Neural progenitor cell (in vitro differentiated cells): ENCODE results near the gene CD80. TPM values are rescaled to one million over a fixed set of nuclear protein-coding genes. Genes with fewer than 3 reads are reported as not detected.

Experiments
- DNase-seq: peaks from one replicate; pipeline ENCODE4 v3.0.0-alpha.2; 2016; ENCODE audit warnings: low spot score
- H2AFZ ChIP-seq: fragments of 200-600 bp; sonication (generic); replicated peaks from 2 replicates; pipeline ENCODE4 v1.6.1; 2016; ENCODE audit warnings: antibody characterized with exemption
- H3F3A ChIP-seq: fragments of 200-600 bp; sonication (generic); 2 replicates; pipeline ENCODE4 v1.6.1; 2016; ENCODE audit warnings: antibody characterized with exemption, low read depth
- H3K27ac ChIP-seq: fragments of 200-600 bp; sonication (generic); 2 replicates; pipeline ENCODE4 v1.5.1; 2016; ENCODE audit warnings: mild to moderate bottlenecking
- H3K27me3 ChIP-seq: fragments of 200-600 bp; sonication (generic); 2 replicates; pipeline ENCODE4 v1.6.1; 2016; ENCODE audit warnings: mild to moderate bottlenecking, moderate library complexity
- H3K36me3 ChIP-seq: fragments of 200-600 bp; sonication (generic); 2 replicates; pipeline ENCODE4 v1.5.1; 2016
- H3K4me1 ChIP-seq: fragments of 200-600 bp; sonication (generic); 2 replicates; pipeline ENCODE4 v1.6.1; 2016; ENCODE audit warnings: mixed run types
- H3K4me2 ChIP-seq: fragments of 200-600 bp; sonication (generic); 2 replicates; pipeline ENCODE4 v1.6.1; 2016
- H3K4me3 ChIP-seq: fragments of 200-600 bp; sonication (generic); 2 replicates; pipeline ENCODE4 v1.5.1; 2016
- H3K79me2 ChIP-seq: fragments of 200-600 bp; sonication (generic); 2 replicates; pipeline ENCODE4 v1.6.1; 2016; ENCODE audit warnings: low read depth
- H3K9ac ChIP-seq: fragments of 200-600 bp; sonication (generic); 2 replicates; pipeline ENCODE4 v1.6.1; 2016
- H3K9me3 ChIP-seq: fragments of 200-600 bp; sonication (generic); 2 replicates; pipeline ENCODE4 v1.5.1; 2016; ENCODE audit warnings: low read depth
- H4K20me1 ChIP-seq: fragments of 200-600 bp; sonication (generic); 2 replicates; pipeline ENCODE4 v1.6.1; 2016; ENCODE audit warnings: low read depth
- H3K27ac Mint-ChIP-seq: 3 replicates; pipeline ENCODE4 v1.8.0; 2021; ENCODE audit warnings: mixed read lengths
- H3K27me3 Mint-ChIP-seq: 2 replicates; pipeline ENCODE4 v1.8.0; 2022; ENCODE audit warnings: low read depth, mild to moderate bottlenecking, inconsistent platforms, moderate library complexity, mixed read lengths; ENCODE audit not compliant: insufficient read depth
- H3K36me3 Mint-ChIP-seq: 3 replicates; pipeline ENCODE4 v1.8.0; 2021; ENCODE audit warnings: mixed read lengths
- H3K4me1 Mint-ChIP-seq: 3 replicates; pipeline ENCODE4 v1.8.0; 2021; ENCODE audit warnings: mixed read lengths
- H3K4me3 Mint-ChIP-seq: 3 replicates; pipeline ENCODE4 v1.8.0; 2021; ENCODE audit warnings: mild to moderate bottlenecking, moderate library complexity, mixed read lengths
- H3K9me3 Mint-ChIP-seq: 3 replicates; pipeline ENCODE4 v1.8.0; 2020; ENCODE audit warnings: mixed read lengths
- CTCF ChIP-seq: fragments of 200-600 bp; sonication (generic); IDR thresholded peaks from 2 replicates; pipeline ENCODE4 v1.5.1; 2017; ENCODE audit warnings: antibody characterized with exemption, mild to moderate bottlenecking
- EZH2 ChIP-seq: fragments of 200-600 bp; sonication (generic); IDR thresholded peaks from 2 replicates; pipeline ENCODE4 v1.6.1; 2017; ENCODE audit warnings: antibody characterized with exemption, mild to moderate bottlenecking, moderate library complexity
- EZH2phosphoT487 ChIP-seq: fragments of 200-600 bp; sonication (generic); IDR thresholded peaks from 2 replicates; pipeline ENCODE4 v1.6.1; 2017; ENCODE audit warnings: antibody characterized with exemption
- total RNA-seq: library from RNA; depleted of rRNA; stranded (reverse); fragments of >200 nt; gene quantifications from 2 replicates; pipeline ENCODE4 v1.2.3, GENCODE V29; 2015; ENCODE audit warnings: low replicate concordance

Gene CD80
- total RNA-seq, 1 donor from 2014 or later = 0.30 TPM

DNA sequence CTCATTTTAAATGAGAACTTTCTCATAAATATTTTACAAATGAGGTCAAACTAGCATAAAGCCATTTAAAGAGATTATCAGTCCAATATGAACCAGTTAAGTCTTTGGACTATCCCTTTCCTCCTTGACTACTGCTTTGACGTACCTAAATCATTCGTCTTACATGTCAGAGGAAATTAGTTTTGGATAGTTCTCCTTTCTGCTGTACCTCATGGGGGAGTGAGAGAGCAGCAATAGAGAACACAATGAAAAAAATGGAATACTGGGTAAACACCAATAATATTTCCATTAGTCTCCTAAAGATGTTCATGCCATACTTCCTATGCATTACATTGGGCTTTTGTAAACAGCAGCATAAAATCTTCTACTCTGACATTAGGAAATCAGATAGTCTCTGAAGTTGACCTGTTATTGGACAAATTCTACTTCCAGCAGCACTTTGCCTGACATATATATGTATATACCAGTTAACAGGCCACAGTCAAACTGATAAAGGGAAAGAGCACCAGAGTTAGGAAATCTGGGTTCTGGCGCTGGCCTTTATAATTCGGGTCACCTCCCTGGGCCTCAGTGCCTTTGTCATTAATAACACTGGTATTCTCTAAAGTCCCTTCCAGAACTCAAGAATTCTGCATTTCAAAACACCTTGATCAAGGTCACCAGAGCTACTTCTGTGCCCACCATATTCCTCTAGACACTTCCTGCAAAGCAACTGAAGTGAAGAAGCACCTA, 34.3 kb downstream of the CD80 start:
- H3K4me3 Mint-ChIP-seq = no peak overlapping the region
- Histone ChIP-seq H3K4me2 (no peak overlapping the region), H3K27ac (no peak overlapping the region), H3K79me2 (no peaks in the 10 kb centered on the region), H3K36me3 (peaks cover 10% of the 10 kb centered on the region), H3K4me3 (no peak overlapping the region), H2AFZ (no peak overlapping the region), H3F3A (peaks cover 6% of the 10 kb centered on the region), H3K9me3 (no peaks in the 10 kb centered on the region), H3K9ac (no peak overlapping the region), H3K4me1 (no peaks in the 10 kb centered on the region), H3K27me3 (no peaks in the 10 kb centered on the region), H4K20me1 (no peaks in the 10 kb centered on the region)
- no peaks in the 10 kb centered on the region for H3K4me1 Mint-ChIP-seq
- no peaks in the 10 kb centered on the region for H3K27me3 Mint-ChIP-seq
- H3K36me3 Mint-ChIP-seq = peaks cover 29% of the 10 kb centered on the region
- no peak for DNase-seq
- TF ChIP-seq CTCF (peak; percentile 32), EZH2phosphoT487 (no peak), EZH2 (no peak)
- peaks cover under 1% of the 10 kb centered on the region for H3K9me3 Mint-ChIP-seq
- H3K27ac Mint-ChIP-seq = no peak overlapping the region

GRCh38 chr3:119518026-119518425, 41.4 kb downstream of the CD80 start:
- TF ChIP-seq EZH2phosphoT487 (no peak), CTCF (no peak), EZH2 (no peak)
- Histone ChIP-seq H3K9me3 (no peaks in the 10 kb centered on the region), H3K4me3 (no peak overlapping the region), H3F3A (no peaks in the 10 kb centered on the region), H2AFZ (no peak overlapping the region), H3K79me2 (no peaks in the 10 kb centered on the region), H3K27me3 (no peaks in the 10 kb centered on the region), H4K20me1 (no peaks in the 10 kb centered on the region), H3K27ac (no peak overlapping the region), H3K4me2 (no peak overlapping the region), H3K4me1 (no peaks in the 10 kb centered on the region), H3K36me3 (peaks cover 62% of the 10 kb centered on the region), H3K9ac (no peak overlapping the region)
- no peak for DNase-seq
- no peaks in the 10 kb centered on the region for H3K27me3 Mint-ChIP-seq
- H3K36me3 Mint-ChIP-seq = peaks cover 57% of the 10 kb centered on the region
- peaks cover 9% of the 10 kb centered on the region for H3K9me3 Mint-ChIP-seq
- no peak overlapping the region for H3K4me3 Mint-ChIP-seq
- H3K27ac Mint-ChIP-seq = no peak overlapping the region
- no peaks in the 10 kb centered on the region for H3K4me1 Mint-ChIP-seq

- Mint-ChIP-seq H3K36me3 (peaks cover 55% of the 10 kb centered on the region), H3K27ac (no peak overlapping the region), H3K4me1 (no peaks in the 10 kb centered on the region), H3K9me3 (peaks cover 9% of the 10 kb centered on the region), H3K27me3 (no peaks in the 10 kb centered on the region), H3K4me3 (no peak overlapping the region)
- TF ChIP-seq CTCF = no peak
- TF ChIP-seq EZH2 = no peak
- no peak for TF ChIP-seq EZH2phosphoT487
- Histone ChIP-seq H3K79me2 (no peaks in the 10 kb centered on the region), H3K4me3 (no peak overlapping the region), H3F3A (no peaks in the 10 kb centered on the region), H3K27ac (no peak overlapping the region), H3K9me3 (no peaks in the 10 kb centered on the region), H3K27me3 (no peaks in the 10 kb centered on the region), H3K9ac (no peak overlapping the region), H2AFZ (no peak overlapping the region), H3K4me2 (no peak overlapping the region), H3K36me3 (peaks cover 62% of the 10 kb centered on the region), H4K20me1 (no peaks in the 10 kb centered on the region), H3K4me1 (no peaks in the 10 kb centered on the region)
- no peak for DNase-seq
These were observed 42.3 kb downstream of the CD80 start for GRCh38 chr3:119517112-119517511.
